ENCODE measurements around the gene ANO8. TPM values are rescaled to one million over a fixed set of nuclear protein-coding genes. Genes with fewer than 3 reads are reported as not detected.

ANO8 gene
- total and polyA plus RNA-seq, 2 donors (not counting 3 experiments of a cell fraction or from before 2014, with no cell fraction given), result 3.5 to 6.8 TPM

DNA sequence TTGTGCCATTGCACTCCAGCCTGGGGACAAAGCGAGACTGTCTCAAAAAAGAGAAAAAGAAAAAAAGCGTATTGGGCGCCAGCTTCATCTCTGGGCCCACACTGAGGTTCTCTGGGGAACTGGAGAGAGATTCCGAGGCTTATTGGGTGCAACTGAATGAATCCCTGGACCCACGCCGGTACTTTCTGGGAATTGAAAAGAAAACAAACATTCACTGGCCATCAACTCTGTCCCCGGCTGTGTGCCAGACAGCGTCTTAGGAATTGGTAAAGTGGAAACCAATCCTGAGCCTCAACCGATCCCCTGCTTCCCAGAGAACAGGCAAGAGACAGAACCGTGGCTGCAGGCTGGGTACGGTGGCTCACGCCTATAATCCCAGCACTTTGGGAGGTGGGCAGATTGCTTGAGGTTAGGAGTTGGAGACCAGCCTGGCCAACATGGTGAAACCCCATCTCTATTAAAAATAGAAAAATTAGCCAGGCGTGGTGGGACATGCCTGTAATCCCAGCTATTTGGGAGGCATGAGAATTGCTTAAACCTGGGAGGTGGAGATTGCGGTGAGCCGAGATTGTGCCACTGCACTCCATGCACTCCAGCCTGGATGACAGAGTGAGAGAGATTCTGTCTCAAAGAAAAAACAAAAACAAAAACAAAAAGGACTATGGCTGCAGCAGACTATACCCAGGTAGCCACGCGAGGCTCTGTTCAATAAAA, 8.6 kb downstream of the ANO8 start:
- H3K4me2 ChIP-seq (ENCODE audit: insufficient read depth, low read length), result no peak overlapping the region
- no peaks in the 10 kb centered on the region for H3K79me2 ChIP-seq (ENCODE audit: control insufficient read depth, insufficient read depth, low read length)
- no peak overlapping the region for H3K4me3 ChIP-seq (replicated peaks in 1 of 3; ENCODE audit: insufficient read depth in 1 of 3, low read depth in 1 of 3, low read length in 3 of 3)
- FAIRE-seq, result no peak
- no peaks in the 10 kb centered on the region for H3K36me3 ChIP-seq (ENCODE audit: control insufficient read depth in 2 of 2, extremely low read depth in 1 of 2, insufficient read depth in 2 of 2, low read length in 2 of 2)
- dilution Hi-C loops (cut with MboI; ENCODE audit: extremely low pct_ligation_motif_present, low sequenced_read_pairs), result no loop called here
- ChIA-PET POLR2A (interaction anchor here (1.3 kb wide), 1 partner anchor 17 kb away, joined by 3 read pairs; the partner anchor contains the start of gene DDA1), CTCF (interaction anchor here (1.4 to 2.5 kb wide), 4 partner anchors 13 to 60 kb away, joined by 3 to 16 read pairs (median 6); partner anchors contain the start of gene DDA1)
- no peaks in the 10 kb centered on the region for H3K9me1 ChIP-seq (replicated peaks; ENCODE audit: control insufficient read depth, extremely low read depth, insufficient read depth, low read length)
- H3K9ac ChIP-seq (replicated peaks; ENCODE audit: extremely low read depth, insufficient read depth, low read length), result no peak overlapping the region
- no peak overlapping the region for H3K27ac ChIP-seq (ENCODE audit: insufficient read depth, low read depth, low read length)
- BruUV-seq (replicated peaks), result no TSS peak
- intact Hi-C loops (cut with micrococcal nuclease), result no loop called here
- no peak overlapping the region for H2AFZ ChIP-seq (ENCODE audit: low read depth, low read length)
- TF ChIP-seq JUN (IDR thresholded peaks at IDR 0.05; ENCODE audit: borderline replicate concordance, insufficient read depth, insufficient read length, low read depth) (no peak), EZH2 (IDR thresholded peaks at IDR 0.05; ENCODE audit: borderline replicate concordance, low read depth, low read length, severe bottlenecking) (no peak), GATA2 (IDR thresholded peaks at IDR 0.05; ENCODE audit: insufficient read depth, insufficient read length, low read depth, low read length) (no peak), POLR2AphosphoS5 (IDR thresholded peaks at IDR 0.05; ENCODE audit: insufficient read depth, low read depth, low read length) (no peak)
- H3K9me3 ChIP-seq (replicated peaks; ENCODE audit: control insufficient read depth, insufficient read depth, low read length), result no peaks in the 10 kb centered on the region
- H3K27me3 ChIP-seq (ENCODE audit: control insufficient read depth in 2 of 2, insufficient read depth in 2 of 2, low read length in 2 of 2), result peaks cover 4 to 19% of the 10 kb centered on the region in 2 experiments
- H3K4me1 ChIP-seq (ENCODE audit: control insufficient read depth, extremely low read depth, insufficient read depth, low read length), result peaks cover 10% of the 10 kb centered on the region
- DNase-seq (ENCODE audit: low read depth, low spot score), result no peak
- no peaks in the 10 kb centered on the region for H4K20me1 ChIP-seq (replicated peaks; ENCODE audit: control insufficient read depth, extremely low read depth, insufficient read depth, low read length)

DNA sequence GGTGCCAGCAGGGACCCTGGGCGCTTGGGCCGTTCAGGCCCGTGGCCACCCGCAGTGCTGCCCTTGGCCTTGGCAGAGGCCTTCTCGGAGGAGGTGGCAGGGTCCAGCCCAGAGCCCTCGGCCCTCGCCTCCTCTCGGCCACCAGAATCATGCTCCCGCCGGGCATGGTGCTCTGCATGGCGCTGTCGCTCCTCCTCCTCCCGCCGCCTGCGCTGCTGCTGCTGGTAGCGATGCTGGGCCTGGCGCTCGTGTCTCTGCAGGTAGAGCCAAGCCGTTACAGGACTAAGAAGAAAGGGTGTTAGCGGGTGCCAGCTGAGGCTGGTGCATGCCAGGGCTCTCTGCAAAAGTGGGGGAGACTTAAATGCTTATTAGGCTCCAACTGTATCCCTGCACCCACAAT, 9.5 kb downstream of the ANO8 start:
- Histone ChIP-seq H3K27ac (ENCODE audit: insufficient read depth, low read depth, low read length) (no peak overlapping the region), H3K4me3 (replicated peaks in 1 of 3; ENCODE audit: insufficient read depth in 1 of 3, low read depth in 1 of 3, low read length in 3 of 3) (no peak overlapping the region), H3K9me1 (replicated peaks; ENCODE audit: control insufficient read depth, extremely low read depth, insufficient read depth, low read length) (no peaks in the 10 kb centered on the region), H3K9me3 (replicated peaks; ENCODE audit: control insufficient read depth, insufficient read depth, low read length) (no peaks in the 10 kb centered on the region), H3K9ac (replicated peaks; ENCODE audit: extremely low read depth, insufficient read depth, low read length) (no peak overlapping the region), H3K79me2 (ENCODE audit: control insufficient read depth, insufficient read depth, low read length) (no peaks in the 10 kb centered on the region), H2AFZ (ENCODE audit: low read depth, low read length) (no peak overlapping the region), H3K4me2 (ENCODE audit: insufficient read depth, low read length) (no peak overlapping the region), H3K27me3 (ENCODE audit: control insufficient read depth in 2 of 2, insufficient read depth in 2 of 2, low read length in 2 of 2) (peaks cover 4 to 13% of the 10 kb centered on the region in 2 experiments), H4K20me1 (replicated peaks; ENCODE audit: control insufficient read depth, extremely low read depth, insufficient read depth, low read length) (no peaks in the 10 kb centered on the region), H3K4me1 (ENCODE audit: control insufficient read depth, extremely low read depth, insufficient read depth, low read length) (peaks cover 10% of the 10 kb centered on the region), H3K36me3 (ENCODE audit: control insufficient read depth in 2 of 2, extremely low read depth in 1 of 2, insufficient read depth in 2 of 2, low read length in 2 of 2) (peaks cover 3 to 7% of the 10 kb centered on the region in 2 experiments)
- POLR2A ChIA-PET, result no interaction called here
- no TSS peak for BruUV-seq (replicated peaks)
- no peak for FAIRE-seq
- no peak for DNase-seq (ENCODE audit: low read depth, low spot score)
- dilution Hi-C loops (cut with MboI; ENCODE audit: extremely low pct_ligation_motif_present, low sequenced_read_pairs) (no loop called here), intact Hi-C loops (cut with micrococcal nuclease) (no loop called here)
- CTCF ChIA-PET, result interaction anchor here (1.8 to 2.0 kb wide), 2 partner anchors 16 to 20 kb away, joined by 6 read pairs; partner anchors contain the start of genes DDA1 and MRPL34
- TF ChIP-seq MYC (IDR thresholded peaks at IDR 0.05; ENCODE audit: low read depth, low read length), result no peak
- TF ChIP-seq EZH2 (IDR thresholded peaks at IDR 0.05; ENCODE audit: borderline replicate concordance, low read depth, low read length, severe bottlenecking), result no peak

Measured in endothelial cell of umbilical vein (primary cell).